GM18526 (cell line): Measurements from ENCODE around the gene LMF1.

Source experiments
- POLR2A ChIP-seq: IDR thresholded peaks from 3 replicates; pipeline ENCODE4 v1.6.1; 2011; ENCODE audit not compliant: insufficient read length; ENCODE audit errors: extremely low read depth

Gene LMF1

DNA sequence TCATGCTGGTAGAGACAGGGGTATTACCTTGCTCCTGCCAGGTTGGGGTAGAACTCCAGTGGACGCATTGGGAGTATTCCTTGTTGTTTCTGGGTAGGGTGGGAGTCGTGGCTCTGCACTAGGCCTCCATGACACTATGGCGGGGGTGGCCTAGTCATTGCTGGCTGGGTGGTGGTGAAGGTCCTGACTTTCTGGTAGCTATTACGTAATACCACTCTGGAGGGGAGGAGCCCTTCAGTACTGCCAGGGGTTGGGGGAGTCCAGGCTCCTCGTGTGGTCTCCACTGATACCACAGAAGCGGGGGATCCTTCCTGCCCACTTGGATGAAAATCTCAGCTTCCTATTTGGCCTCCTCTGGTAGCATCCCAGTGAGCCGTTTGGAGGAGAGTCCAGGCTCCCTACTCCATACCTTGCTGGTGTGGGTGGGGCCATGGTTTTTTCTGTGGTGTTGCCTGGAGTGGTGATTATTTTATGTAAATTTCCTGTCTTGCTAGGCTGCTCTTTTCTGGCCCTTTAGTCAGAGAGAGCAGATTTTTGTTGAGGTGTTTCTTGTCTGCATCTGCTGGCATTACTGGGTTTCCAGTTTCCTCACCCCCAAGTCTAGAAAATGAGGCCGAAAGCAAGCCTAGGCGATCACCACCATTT is 104.4 kb downstream of the LMF1 start:
- no peak for TF ChIP-seq POLR2A

DNA sequence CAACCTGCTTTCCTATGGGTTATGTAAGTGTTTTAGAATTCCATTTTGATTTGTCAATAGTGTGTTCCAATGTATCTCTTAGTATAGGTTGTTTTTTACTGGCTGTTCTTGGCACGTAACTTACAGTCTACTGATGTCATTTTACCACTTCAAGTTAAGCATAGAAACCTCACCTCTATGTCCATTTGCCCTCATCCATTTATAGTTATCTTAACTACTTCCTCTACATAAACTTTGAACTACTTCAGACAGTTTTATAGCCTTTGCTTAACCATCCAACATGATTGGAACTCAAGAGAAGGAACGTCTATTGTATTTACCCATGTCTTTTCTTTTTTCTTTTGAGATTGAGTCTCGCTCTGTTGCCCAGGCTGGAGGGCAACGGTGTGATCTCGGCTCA is 105.8 kb downstream of the LMF1 start:
- no peak for TF ChIP-seq POLR2A

DNA sequence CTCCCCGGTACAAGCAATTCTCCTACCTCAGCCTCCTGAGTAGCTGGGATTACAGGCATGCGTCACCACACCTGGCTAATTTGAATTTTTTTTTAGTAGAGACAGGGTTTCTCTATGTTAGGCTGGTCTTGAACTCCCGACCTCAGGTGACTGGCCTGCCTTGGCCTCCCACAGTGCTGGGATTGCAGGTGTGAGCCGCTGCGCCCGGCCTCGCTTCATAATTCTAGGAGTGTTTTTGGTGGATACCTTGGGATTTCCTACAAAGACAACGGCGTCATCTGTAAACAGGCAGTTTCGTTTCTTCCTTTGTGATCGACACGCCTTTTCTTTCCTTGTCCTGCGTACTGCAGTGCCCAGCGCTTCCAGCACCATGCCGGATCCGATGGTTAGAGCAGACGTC is 109.3 kb downstream of the LMF1 start:
- no peak for TF ChIP-seq POLR2A

DNA sequence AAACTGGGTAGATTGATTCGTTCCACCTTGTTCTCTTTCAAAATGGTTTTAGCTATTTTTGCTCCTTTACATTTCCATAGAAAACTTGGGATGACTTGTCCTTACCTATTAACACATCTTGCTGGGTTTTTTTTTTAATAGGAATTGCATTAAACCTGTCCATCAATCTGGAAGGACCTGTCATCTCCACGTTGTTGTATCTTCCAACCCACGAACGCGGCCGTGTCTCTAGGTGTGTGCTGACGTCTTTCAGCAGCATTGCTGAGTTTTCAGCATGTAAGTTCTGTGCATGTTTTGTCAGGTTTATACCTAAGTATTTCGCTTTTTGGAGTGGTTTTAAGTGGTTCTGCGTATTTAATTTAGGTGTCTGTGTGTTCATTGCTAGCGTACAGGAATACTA is 109.9 kb downstream of the LMF1 start:
- TF ChIP-seq POLR2A, result no peak

DNA sequence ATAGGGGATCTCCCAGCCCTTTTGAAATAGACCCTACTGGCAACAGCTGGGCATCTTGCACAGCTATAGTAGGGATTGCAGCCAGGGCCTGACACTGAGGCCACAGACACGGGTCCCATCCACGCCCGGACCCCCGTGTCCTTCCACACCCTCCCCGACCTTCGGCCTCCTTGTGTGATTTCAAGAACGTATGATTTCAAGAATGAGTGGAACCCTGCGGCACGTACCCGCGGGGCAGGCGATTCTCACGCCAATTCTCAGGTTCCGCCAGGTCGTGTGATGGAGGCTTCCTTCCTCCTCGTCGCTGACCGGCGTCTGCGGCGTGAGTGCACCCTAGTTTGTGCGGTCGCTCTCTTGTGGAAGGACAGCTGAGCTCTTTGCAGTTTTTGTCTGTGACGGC is 114.0 kb downstream of the LMF1 start:
- TF ChIP-seq POLR2A, result no peak

DNA sequence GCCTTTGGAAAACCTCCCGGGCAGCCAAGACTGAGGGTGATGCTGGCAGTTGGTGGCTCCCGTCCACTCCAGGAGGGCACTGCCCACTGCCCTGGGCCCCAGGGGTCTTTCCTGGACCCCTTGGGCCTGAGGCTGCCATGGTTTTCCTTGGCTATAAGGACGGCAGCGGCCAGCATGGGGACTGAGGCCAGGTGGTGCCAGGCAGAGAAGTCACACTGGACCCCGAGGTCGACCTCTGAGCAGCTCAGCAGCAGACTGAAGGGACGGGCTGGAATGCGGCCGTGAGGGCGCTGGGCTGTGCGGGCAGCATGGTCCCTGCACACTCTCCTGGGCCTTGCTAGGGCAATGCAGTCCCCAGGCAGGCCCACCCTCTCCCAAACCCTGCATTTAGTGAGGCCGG is 114.7 kb downstream of the LMF1 start:
- TF ChIP-seq POLR2A, result no peak

DNA sequence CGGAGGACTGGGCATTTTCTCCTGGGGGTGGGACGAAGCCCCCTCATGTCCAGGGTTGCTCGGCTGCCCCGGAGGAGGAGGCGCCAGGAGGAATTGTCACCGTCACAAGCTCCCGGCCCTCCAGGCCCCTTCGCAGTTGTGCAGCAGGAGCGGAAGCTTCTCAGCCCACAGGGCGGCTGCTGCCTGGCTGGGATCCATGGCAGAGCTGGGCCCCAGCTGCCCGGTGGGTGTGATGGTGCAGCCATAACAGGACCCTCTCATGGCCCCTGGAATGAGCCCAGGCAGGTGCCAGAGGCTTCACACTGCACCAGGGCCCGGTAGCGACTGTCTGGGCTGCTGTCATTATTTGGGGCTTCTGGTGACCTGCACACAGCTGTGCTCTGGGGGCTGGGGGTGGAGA is 115.3 kb downstream of the LMF1 start:
- TF ChIP-seq POLR2A, result no peak

DNA sequence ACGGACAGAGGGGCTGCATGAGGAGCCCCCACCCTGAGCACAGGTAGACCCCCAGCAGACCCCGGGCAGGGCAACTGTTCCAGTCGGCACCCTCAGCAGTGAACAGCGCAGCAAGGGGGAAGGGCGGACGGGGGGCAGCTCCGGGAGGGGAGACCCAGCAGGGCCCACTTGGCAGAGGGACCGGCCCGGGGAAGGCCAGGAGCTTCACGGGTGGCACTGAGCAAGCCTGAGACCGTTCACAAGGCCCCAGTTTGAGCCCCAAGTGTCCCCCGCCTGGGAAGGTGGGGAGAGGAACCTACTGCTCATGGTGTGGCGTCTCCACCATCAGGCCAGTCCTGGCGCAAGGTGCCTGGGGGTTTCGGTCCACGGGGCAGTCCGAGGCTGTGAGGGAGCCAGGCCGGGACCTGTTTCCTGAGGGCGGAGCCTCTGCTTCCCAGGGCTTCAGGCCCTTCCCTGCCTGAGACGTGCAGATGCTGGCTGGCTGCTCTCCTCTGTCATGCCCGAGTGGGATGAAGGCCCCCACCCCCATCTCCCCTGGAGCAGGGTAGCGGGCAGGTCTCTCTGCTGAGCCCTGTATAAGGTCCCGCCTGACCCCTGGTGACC is 115.9 kb downstream of the LMF1 start:
- TF ChIP-seq POLR2A, result no peak

DNA sequence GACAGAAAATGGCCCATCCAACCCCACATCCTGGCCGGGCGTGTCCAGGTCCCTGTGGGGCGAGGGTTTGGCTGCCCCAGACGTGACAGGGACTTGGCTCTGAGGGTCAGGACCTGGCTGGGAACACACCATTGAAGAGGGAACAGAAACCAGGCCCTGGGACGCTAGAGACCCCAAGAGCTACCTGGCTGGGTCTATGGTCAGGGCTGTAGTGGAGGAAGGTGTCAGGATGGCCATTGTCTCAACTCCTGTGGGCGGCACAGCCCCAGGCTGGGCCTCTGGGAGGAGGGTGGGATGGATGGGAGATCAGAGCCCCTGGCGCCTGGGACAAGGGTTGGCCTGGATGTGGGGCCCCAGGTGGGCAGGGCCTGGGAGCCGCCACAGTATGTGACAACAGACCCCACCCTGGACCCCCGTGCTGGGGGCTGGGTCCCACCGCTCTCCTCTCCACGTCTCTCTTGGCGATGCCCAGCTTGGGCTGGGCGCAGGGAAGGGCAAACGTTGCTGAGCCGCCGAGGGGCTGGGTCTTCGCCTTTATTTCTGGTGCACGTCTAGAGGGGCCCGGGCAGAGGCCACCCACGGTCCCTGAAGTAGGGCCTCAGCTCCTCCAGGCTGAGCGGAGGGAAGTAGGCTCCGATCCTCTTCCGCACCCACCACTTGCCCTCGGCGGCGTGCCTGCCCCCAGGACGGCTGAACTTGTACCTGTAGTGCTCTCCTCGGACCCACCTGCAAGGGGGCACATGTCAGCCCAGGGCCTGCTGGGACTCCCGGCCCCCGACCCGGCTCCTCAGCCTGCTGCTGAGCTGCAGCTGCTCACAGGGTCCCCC is 116.6 kb downstream of the LMF1 start:
- TF ChIP-seq POLR2A, result no peak

DNA sequence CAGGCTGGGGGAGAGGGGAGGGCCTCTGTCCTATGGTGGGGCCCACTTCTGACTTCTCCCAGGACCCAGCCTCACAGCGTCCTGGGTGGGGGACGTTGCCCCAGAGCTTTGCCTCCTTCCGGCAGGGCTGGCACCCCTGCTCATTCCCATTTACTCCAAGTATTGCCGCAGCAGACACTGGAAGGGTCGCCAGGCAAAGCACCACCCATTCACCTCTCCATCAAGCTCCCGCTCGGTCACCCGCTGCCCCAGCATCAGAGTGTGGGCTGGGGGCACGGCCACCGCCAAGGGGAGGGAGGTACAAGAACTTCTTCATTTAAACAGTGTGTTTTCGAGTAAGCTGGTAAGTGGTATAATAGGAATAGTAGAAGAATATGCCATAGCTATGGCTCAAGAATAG is 117.5 kb downstream of the LMF1 start:
- TF ChIP-seq POLR2A, result no peak

DNA sequence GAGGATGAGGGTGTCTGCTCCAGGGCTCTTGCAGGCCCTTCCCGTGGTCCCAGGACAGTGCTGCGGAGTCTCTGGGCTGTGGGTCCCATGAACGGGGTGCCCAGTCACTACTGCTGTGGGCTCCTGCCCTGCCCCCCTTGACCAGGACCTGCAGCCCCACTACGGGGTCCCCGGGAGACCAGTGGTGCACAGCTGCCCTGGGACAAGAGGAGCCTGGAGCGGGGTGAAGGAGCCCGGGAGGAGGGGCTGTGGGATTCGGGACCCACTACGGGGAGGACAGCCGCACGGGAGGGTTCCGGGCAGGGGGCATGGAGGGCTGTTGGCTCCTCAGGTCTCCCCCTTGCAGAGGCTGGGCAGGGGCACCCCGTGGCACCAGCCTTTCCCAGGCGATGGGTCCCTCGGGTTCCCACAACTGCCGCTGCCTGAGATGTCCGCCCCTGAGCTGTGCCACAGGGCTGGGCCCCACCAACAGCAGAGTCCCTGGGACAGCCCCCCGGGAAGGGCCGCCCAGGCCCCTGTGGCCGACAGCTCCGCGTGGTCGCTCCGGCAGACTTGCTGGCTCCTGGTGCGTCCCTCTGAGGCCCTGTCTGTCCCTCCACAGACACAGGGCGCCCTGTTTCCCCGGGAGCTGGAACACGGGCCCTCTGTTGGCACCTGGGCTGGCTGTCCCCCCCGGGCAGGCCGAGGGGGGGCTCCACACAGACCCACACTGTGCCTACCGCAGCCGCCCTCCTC is 118.2 kb downstream of the LMF1 start:
- TF ChIP-seq POLR2A, result no peak

DNA sequence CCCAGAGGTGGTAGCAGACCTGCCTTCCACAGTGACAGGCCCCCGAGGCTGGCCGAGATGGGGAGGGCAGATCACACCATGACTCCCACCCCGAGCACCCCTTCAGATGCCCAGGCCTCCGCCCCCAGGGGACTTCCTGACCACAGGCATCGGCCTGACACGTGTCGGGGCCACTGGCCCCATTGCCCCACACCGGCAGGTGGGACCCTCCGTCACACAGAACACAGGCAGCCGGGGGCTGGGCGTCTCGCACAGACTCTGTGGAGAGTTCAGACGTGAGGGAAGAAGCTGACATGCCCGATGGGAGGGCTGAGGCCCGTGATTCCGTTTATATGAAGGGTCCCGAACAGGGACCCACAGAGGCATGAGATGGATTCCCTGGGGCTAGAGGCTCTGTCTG is 118.9 kb downstream of the LMF1 start:
- TF ChIP-seq POLR2A, result no peak

DNA sequence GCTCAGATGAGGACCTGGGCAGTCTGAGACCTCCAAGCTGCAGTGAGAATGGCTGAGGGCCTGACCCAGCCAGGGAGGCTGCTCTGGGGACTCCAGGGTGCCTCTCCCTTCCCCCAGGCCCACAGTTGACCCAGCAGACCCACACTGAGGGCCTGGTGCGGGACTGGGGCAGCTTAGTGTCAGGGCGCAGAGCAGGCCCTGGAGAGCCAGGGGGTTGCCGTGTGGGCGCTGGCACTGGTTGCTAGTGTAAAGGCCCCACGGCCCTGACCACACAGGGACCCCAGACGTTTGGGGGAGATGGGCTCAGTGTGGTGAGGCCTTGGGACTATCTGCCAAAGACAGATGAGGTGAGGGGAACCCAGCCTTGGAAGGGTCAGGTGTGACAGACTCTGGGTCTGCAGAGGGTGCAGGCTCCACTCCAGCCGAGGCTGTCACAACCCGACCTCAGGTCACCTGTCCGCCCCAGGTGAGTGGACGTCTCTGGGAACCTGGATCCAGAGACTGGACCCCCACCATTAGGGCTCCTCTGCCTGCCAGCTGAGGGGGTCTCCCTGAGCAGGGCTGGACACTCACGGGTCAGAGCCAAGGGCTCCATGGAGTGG is 119.5 kb downstream of the LMF1 start:
- no peak for TF ChIP-seq POLR2A

DNA sequence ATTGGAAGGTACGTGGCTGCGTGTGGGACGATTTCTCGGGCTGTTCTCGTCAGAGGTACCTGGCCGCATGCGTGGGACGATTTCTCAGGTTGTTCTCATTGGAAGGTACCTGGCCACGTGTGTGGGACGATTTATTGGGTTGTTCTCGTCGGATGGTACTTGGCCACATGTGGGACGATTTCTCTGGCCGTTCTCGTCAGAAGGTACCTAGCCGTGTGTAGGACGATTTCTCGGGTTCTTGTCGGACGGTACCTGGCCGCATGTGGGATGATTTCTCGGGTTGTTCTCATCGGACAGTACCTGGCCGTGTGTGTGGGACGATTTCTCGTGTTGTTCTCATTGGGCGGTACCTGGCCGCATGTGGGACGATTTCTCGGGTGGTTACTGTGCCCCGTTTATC is 120.1 kb downstream of the LMF1 start:
- TF ChIP-seq POLR2A, result no peak

DNA sequence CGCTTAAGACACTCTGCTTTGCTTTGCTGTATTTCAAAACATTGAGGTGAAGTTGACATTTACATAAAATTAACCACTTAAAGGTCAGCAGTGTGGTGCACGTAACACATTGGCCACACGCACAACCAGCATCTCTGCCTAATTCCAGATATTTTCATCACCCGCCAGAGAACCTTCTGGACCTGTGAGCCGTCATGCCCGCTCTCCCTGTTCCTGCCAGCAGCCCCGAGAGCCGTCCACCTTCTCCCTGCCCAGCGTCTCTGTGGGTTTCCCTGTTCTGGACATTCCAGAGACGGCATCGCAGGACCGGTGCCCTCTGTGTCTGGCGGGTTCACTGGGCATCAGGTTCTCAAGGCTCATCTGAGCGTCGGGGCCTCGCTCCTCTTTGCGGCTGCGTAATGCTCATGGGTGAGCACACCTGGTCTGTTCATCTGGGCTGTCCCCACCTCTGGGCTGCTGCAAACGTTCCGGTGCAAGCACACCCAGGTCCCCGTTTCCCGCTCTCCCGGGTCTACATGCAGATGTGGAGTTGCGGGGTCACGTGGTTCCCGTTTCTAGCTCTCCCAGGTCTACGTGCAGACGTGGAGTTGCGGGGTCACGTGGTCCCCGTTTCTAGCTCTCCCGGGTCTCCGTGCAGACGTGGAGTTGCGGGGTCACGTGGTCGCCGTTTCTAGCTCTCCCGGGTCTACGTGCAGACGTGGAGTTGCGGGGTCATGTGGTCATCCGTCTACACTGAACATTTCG is 122.1 kb downstream of the LMF1 start:
- TF ChIP-seq POLR2A, result no peak
